ENCODE data around the gene CNGA4.

DNA sequence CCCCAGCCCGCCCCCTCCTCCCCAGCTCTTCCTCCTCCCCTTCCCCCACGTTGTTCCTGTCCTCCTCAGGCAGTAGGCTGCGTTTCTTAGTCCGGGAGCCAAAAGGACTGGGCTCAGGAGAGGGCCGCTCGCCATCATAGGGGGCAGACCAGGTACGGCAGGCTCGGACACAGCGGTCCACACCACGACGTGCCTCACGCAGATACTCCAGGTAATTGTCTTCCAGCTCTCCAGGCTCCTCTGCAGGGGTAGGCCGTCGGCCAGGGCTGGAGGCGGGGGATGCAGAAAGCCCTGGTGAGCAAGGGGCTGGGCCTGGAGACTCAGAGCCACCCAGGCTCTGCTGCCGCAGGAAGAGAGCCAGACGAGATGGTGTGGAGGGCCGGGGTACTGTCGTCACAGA is 21.2 kb upstream of the CNGA4 start:
- TF ChIP-seq, protein P1, sequence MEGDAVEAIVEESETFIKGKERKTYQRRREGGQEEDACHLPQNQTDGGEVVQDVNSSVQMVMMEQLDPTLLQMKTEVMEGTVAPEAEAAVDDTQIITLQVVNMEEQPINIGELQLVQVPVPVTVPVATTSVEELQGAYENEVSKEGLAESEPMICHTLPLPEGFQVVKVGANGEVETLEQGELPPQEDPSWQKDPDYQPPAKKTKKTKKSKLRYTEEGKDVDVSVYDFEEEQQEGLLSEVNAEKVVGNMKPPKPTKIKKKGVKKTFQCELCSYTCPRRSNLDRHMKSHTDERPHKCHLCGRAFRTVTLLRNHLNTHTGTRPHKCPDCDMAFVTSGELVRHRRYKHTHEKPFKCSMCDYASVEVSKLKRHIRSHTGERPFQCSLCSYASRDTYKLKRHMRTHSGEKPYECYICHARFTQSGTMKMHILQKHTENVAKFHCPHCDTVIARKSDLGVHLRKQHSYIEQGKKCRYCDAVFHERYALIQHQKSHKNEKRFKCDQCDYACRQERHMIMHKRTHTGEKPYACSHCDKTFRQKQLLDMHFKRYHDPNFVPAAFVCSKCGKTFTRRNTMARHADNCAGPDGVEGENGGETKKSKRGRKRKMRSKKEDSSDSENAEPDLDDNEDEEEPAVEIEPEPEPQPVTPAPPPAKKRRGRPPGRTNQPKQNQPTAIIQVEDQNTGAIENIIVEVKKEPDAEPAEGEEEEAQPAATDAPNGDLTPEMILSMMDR (IDR thresholded peaks at IDR 0.05): no peak
- no peak for TF ChIP-seq JUNB (IDR thresholded peaks at IDR 0.05)
- TF ChIP-seq POLR2AphosphoS2 (conservative IDR thresholded peaks at IDR 0.05; ENCODE audit: low read length): no peak
- no peak for TF ChIP-seq TP53 (CRISPR knock-in tag; IDR thresholded peaks at IDR 0.05)
- no peak for TF ChIP-seq MYC (IDR thresholded peaks at IDR 0.05; ENCODE audit: borderline replicate concordance, low read length)
- TF ChIP-seq HDAC2 (IDR thresholded peaks at IDR 0.05): no peak
- TF ChIP-seq MAFK (IDR thresholded peaks at IDR 0.05; ENCODE audit: partially characterized antibody): no peak
- TF ChIP-seq CBX2 (IDR thresholded peaks at IDR 0.05; ENCODE audit: borderline replicate concordance, low read depth): no peak
- TF ChIP-seq RAD21 (conservative IDR thresholded peaks at IDR 0.05 in 1 of 2, IDR thresholded peaks at IDR 0.05 in 1 of 2): no peak
- TF ChIP-seq JUN (IDR thresholded peaks at IDR 0.05): no peak
- no peak for TF ChIP-seq EP300 (IDR thresholded peaks at IDR 0.05)
- TF ChIP-seq, protein P2, sequence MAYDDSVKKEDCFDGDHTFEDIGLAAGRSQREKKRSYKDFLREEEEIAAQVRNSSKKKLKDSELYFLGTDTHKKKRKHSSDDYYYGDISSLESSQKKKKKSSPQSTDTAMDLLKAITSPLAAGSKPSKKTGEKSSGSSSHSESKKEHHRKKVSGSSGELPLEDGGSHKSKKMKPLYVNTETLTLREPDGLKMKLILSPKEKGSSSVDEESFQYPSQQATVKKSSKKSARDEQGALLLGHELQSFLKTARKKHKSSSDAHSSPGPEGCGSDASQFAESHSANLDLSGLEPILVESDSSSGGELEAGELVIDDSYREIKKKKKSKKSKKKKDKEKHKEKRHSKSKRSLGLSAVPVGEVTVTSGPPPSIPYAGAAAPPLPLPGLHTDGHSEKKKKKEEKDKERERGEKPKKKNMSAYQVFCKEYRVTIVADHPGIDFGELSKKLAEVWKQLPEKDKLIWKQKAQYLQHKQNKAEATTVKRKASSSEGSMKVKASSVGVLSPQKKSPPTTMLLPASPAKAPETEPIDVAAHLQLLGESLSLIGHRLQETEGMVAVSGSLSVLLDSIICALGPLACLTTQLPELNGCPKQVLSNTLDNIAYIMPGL (CRISPR knock-in tag; IDR thresholded peaks at IDR 0.05; ENCODE audit: borderline replicate concordance): no peak
- TF ChIP-seq, protein P3, sequence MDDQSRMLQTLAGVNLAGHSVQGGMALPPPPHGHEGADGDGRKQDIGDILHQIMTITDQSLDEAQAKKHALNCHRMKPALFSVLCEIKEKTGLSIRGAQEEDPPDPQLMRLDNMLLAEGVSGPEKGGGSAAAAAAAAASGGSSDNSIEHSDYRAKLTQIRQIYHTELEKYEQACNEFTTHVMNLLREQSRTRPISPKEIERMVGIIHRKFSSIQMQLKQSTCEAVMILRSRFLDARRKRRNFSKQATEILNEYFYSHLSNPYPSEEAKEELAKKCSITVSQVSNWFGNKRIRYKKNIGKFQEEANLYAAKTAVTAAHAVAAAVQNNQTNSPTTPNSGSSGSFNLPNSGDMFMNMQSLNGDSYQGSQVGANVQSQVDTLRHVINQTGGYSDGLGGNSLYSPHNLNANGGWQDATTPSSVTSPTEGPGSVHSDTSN (IDR thresholded peaks at IDR 0.05): no peak

All from A549 (cell line).